Spleen (tissue), 11 donors: Measurements from ENCODE around the gene TIGD6. TPM values are rescaled to one million over a fixed set of nuclear protein-coding genes. Genes with fewer than 3 reads are reported as not detected.

Experiments
- DNase-seq: peaks from one replicate; pipeline ENCODE4 v3.0.0-alpha.2; 2020
- H3K27ac ChIP-seq, 8 donors: fragments of 200-600 bp; sonication (generic) in 7 of 8; 1 replicate in 4 of 8; 2 replicates in 4 of 8; pipeline versions ENCODE4 v1.5.0 to v1.8.0; 2016 to 2021; ENCODE audit warnings: inconsistent platforms in 4 of 8, mild to moderate bottlenecking in 4 of 8, moderate library complexity in 1 of 8
- H3K27me3 ChIP-seq, 7 donors: fragments of 200-600 bp; sonication (generic) in 6 of 7; replicated peaks in 1 of 7; 1 replicate in 4 of 7; 2 replicates in 3 of 7; pipeline versions ENCODE4 v1.5.0 to v1.8.0; 2016 to 2021; ENCODE audit warnings: inconsistent platforms in 3 of 7, mild to moderate bottlenecking in 1 of 7
- H3K36me3 ChIP-seq, 6 donors: fragments of 200-600 bp; sonication (generic) in 5 of 6; 1 replicate in 4 of 6; 2 replicates in 2 of 6; pipeline versions ENCODE4 v1.5.0 to v1.8.0; 2016 to 2021; ENCODE audit warnings: inconsistent platforms in 2 of 6
- H3K4me1 ChIP-seq, 6 donors: fragments of 200-600 bp; sonication (generic) in 5 of 6; 1 replicate in 3 of 6; 2 replicates in 3 of 6; pipeline versions ENCODE4 v1.5.0 to v1.8.0; 2016 to 2021; ENCODE audit warnings: inconsistent platforms in 3 of 6
- H3K4me3 ChIP-seq, 8 donors: fragments of 200-600 bp; sonication (generic) in 7 of 8; 1 replicate in 4 of 8; 2 replicates in 4 of 8; pipeline versions ENCODE4 v1.5.0 to v1.8.0; 2016 to 2021; ENCODE audit warnings: inconsistent platforms in 4 of 8, mild to moderate bottlenecking in 4 of 8, moderate library complexity in 2 of 8
- H3K9me3 ChIP-seq, 8 donors: fragments of 200-600 bp; sonication (generic) in 7 of 8; 1 replicate in 4 of 8; 2 replicates in 4 of 8; pipeline versions ENCODE4 v1.5.0 to v1.8.0; 2016 to 2021; ENCODE audit warnings: inconsistent platforms in 4 of 8
- POLR2A ChIP-seq, 3 donors: fragments of 450-650 bp; IDR thresholded peaks; one replicate each; pipeline ENCODE4 v1.5.1; 2017; ENCODE audit warnings: antibody characterized with exemption in 3 of 3, mild to moderate bottlenecking in 1 of 3
- POLR2AphosphoS5 ChIP-seq, 3 donors: sonication (generic); formaldehyde crosslinking; IDR thresholded peaks; one replicate each; pipeline ENCODE4 v1.5.1; 2017; ENCODE audit warnings: antibody characterized with exemption in 3 of 3
- WGBS, 5 donors: extraction: QIAGEN DNeasy Blood & Tissue Kit in 3 of 5; methylation state at CpG; one replicate each; pipeline versions ENCODE4 v1.1.5 to v1.1.7; 2013 to 2018; 5-methylcytosine and 5-hydroxymethylcytosine counted together
- intact Hi-C: fragments of 100-400 bp; cut with DNase I; formaldehyde crosslinking; loops from one replicate; pipeline ENCODE4 v1.15.0; 2023; ENCODE audit warnings: low total_unique reads
- polyA plus RNA-seq, 3 donors: library from polyadenylated mRNA; stranded (reverse); fragments of 200-250 nt; gene quantifications; one replicate each; pipeline ENCODE4 v1.2.1, GENCODE V29; 2013
- total RNA-seq, 7 donors: library from RNA; depleted of rRNA in 3 of 7; stranded (reverse); fragments of >200 nt in 3 of 7; fragmentation: NEBNext Ultra II Directional in 4 of 7; extraction: Animal tissue kit (Norgen Biotek cat#: 25700) in 4 of 7; gene quantifications; one replicate each; pipeline versions ENCODE4 v1.1.0 to v1.2.1, GENCODE V29; 2016 to 2021
- TF ChIP-seq, protein P1 (sequence below), 11 experiments: fragments of 200-600 bp in 7 of 11; fragments of 450-650 bp in 4 of 11; sonication (generic) in 4 of 11; IDR thresholded peaks in 8 of 11; conservative IDR thresholded peaks in 3 of 11; 1 replicate in 7 of 11; 2 replicates in 4 of 11; pipeline versions ENCODE4 v1.4.0 to v1.8.0; 2016 to 2021; ENCODE audit warnings: antibody characterized with exemption in 11 of 11, inconsistent platforms in 4 of 11, mild to moderate bottlenecking in 1 of 11
- donor health status: healthy with polysubstance abuse.
- donor health status: DM: no; HTN: no; CAD: no; lungs with moderate emphysema.
- donor health status: DM: no; HTN: no; CAD: no.
- donor health status: Bipolar disorder and iron deficiency.
- donor health status: healthy.
- donor health status: DM: no; HTN: no; CAD: no.
- donor health status: DM: yes; HTN: yes; CAD: no.

TIGD6 gene
- total and polyA plus RNA-seq, 10 donors: 2.4 to 5.8 (median 3.4) TPM

DNA sequence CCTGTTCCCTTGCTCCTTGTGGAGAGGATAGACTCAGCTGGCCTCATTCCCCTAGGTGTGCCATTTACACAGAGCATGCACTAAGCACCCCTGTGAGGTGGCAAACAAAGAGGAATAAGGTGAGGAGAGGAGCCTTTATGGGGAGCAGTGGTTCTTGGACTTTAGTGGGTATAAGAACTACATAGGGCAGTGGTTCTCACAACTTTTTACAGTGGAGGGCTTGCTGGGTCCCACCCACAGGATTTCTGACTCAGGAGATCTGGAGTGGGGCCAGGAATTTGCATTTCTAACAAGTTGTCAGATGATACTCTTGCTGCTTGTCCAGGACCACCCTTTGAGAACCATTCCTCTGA, 43.9 kb upstream of the TIGD6 start:
- peaks cover 16 to 100% (median 91%) of the 10 kb centered on the region in 6 donors for H3K36me3 ChIP-seq
- no peaks in the 10 kb centered on the region for H3K9me3 ChIP-seq
- no peak overlapping the region for H3K4me3 ChIP-seq
- DNase-seq: no peak
- no peaks in the 10 kb centered on the region for H3K27me3 ChIP-seq
- peaks cover 3 to 40% (median 17%) of the 10 kb centered on the region in 6 donors for H3K4me1 ChIP-seq
- intact Hi-C loops: no loop called here
- TF ChIP-seq, protein P1, sequence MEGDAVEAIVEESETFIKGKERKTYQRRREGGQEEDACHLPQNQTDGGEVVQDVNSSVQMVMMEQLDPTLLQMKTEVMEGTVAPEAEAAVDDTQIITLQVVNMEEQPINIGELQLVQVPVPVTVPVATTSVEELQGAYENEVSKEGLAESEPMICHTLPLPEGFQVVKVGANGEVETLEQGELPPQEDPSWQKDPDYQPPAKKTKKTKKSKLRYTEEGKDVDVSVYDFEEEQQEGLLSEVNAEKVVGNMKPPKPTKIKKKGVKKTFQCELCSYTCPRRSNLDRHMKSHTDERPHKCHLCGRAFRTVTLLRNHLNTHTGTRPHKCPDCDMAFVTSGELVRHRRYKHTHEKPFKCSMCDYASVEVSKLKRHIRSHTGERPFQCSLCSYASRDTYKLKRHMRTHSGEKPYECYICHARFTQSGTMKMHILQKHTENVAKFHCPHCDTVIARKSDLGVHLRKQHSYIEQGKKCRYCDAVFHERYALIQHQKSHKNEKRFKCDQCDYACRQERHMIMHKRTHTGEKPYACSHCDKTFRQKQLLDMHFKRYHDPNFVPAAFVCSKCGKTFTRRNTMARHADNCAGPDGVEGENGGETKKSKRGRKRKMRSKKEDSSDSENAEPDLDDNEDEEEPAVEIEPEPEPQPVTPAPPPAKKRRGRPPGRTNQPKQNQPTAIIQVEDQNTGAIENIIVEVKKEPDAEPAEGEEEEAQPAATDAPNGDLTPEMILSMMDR (IDR thresholded peaks at IDR 0.05 in 8 of 11, conservative IDR thresholded peaks at IDR 0.05 in 3 of 11): no peak
- TF ChIP-seq POLR2A (IDR thresholded peaks at IDR 0.05) (no peak), POLR2AphosphoS5 (IDR thresholded peaks at IDR 0.05) (no peak)
- H3K27ac ChIP-seq: peak overlapping the region in 2 of 8 donors; percentile 42 to 45

DNA sequence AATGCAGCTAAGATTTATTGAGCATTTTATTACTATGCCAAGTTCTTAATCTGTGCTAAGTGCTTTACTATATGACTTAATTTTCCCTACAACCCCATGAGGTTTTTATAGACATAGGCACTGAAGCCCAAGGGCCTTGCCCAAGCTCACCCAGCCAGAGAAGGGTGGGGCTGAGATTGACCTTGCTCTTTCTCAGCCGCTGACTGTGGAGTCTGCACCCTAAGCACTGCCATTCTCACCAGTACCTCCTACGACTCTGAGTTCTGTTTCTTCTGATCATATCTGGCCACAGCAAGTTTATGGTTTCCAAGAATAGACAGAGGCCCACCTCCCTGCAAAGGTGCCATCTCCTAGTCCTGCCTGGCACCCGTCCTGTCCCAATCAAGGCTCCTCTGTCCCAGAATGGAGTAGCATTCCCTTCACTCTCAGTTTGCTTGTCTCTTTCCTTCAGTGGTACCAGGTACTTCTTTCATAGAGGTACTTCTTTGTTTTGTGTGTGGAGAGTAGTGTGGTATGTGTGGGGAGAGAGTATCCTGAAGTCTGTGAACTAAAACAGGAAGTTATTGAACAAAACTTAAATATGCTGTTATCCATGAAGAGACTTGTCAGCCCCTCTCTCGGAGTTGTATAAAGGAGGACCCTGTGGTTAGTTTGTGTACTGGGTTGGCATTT, 43.3 kb upstream of the TIGD6 start:
- Histone ChIP-seq H3K9me3 (no peaks in the 10 kb centered on the region), H3K27ac (peak overlapping the region in 2 of 8 donors; percentile 42 to 45), H3K27me3 (no peaks in the 10 kb centered on the region), H3K36me3 (peaks cover 16 to 100% (median 88%) of the 10 kb centered on the region in 6 donors), H3K4me1 (peaks cover 3 to 40% (median 17%) of the 10 kb centered on the region in 6 donors), H3K4me3 (no peak overlapping the region)
- no peak for DNase-seq
- 22 to 42% (median 39%) methylated on average over 4 of the region's 4 CpGs for WGBS, 5 donors
- intact Hi-C loops: no loop called here
- TF ChIP-seq POLR2A (IDR thresholded peaks at IDR 0.05) (no peak), POLR2AphosphoS5 (IDR thresholded peaks at IDR 0.05) (no peak)
- TF ChIP-seq, protein P1 (IDR thresholded peaks at IDR 0.05 in 8 of 11, conservative IDR thresholded peaks at IDR 0.05 in 3 of 11): no peak

DNA sequence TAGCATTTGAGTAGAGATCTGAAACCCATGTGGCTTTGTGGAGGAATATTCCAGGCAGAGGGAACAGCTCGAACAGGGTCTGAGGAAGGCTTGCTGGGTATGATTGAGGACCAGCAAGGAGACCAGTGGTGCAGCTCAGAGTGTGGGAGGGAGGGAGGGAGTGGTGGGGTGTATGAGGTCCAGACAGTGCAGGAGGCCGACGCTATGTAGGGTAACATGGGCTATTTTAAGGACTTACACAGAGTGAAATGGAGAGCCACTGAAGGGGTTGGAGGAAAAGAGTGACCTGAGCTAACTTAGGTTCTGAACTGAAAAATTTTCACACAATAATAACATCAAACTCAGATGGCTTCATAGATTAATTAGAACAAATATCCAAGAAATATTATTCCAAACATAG, 42.0 kb upstream of the TIGD6 start:
- no peak for DNase-seq
- Histone ChIP-seq H3K4me1 (peaks cover 3 to 40% (median 17%) of the 10 kb centered on the region in 6 donors), H3K27ac (no peak overlapping the region), H3K36me3 (peaks cover 10 to 100% (median 87%) of the 10 kb centered on the region in 6 donors), H3K27me3 (no peaks in the 10 kb centered on the region), H3K9me3 (no peaks in the 10 kb centered on the region), H3K4me3 (no peak overlapping the region)
- WGBS, 5 donors: 90 to 97% (median 90%) methylated on average over 3 of the region's 3 CpGs
- TF ChIP-seq POLR2A (IDR thresholded peaks at IDR 0.05) (no peak), POLR2AphosphoS5 (IDR thresholded peaks at IDR 0.05) (no peak)
- TF ChIP-seq, protein P1 (IDR thresholded peaks at IDR 0.05 in 8 of 11, conservative IDR thresholded peaks at IDR 0.05 in 3 of 11): no peak
- intact Hi-C loops: no loop called here

DNA sequence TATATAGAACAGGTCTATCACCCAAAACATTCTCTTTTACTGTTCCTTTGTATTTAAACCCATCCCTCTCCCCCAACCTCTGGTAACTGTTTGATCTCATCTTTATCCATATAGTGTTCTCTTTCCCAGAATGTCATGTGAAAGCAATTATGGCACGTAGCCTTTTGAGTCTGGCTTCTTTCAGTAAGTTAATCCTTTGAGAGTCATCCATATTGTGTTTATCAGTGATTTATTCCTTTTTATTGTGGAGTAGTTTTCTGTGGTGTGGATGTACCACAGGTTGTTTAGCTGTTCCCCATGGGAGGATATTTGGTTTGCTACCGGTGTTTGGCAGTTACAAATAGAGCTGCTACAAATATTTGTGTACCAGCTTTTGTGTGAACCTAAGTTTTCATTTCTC, 38.1 kb upstream of the TIGD6 start:
- no peak overlapping the region for H3K27ac ChIP-seq
- H3K9me3 ChIP-seq: no peaks in the 10 kb centered on the region
- H3K36me3 ChIP-seq: peaks cover 10 to 100% (median 88%) of the 10 kb centered on the region in 6 donors
- no peak for DNase-seq
- no peak overlapping the region for H3K4me3 ChIP-seq
- TF ChIP-seq POLR2AphosphoS5 (IDR thresholded peaks at IDR 0.05): no peak
- TF ChIP-seq POLR2A (IDR thresholded peaks at IDR 0.05): no peak
- TF ChIP-seq, protein P1 (IDR thresholded peaks at IDR 0.05 in 8 of 11, conservative IDR thresholded peaks at IDR 0.05 in 3 of 11): no peak
- H3K4me1 ChIP-seq: peaks cover 1 to 12% (median 3%) of the 10 kb centered on the region in 6 donors
- no peaks in the 10 kb centered on the region for H3K27me3 ChIP-seq
- WGBS, 5 donors: 86 to 90% (median 88%) methylated on average over 2 of the region's 2 CpGs
- intact Hi-C loops: no loop called here
